ENCODE results near the gene SPEN. TPM values are rescaled to one million over a fixed set of nuclear protein-coding genes. Genes with fewer than 3 reads are reported as not detected.

The SPEN gene
- total and polyA plus RNA-seq, 10 of the 15 experiments (the other 5 are each of a cell fraction or from before 2014, with no cell fraction given) = 5.2 to 58.7 (median 20.1) TPM

DNA sequence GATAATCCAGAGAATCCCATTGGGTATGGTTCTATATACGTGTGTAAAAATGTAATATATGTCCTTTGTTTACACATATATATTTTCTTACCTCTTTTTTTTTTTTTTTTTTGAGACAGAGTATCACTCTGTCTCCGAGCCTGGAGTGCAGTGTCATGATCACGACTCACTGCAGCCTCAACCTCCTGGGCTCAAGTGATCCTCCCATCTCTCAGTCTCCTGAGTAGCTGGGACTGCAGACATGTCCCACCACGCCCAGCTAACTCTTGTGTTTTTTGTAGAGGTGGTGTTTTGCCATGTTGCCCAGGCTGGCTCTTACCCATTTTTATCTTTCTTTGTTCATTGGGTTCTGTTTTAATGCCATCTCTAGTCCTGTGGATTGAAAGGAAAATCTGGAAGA lies 68.9 kb downstream of the SPEN start:
- ChIA-PET SMC1A (ENCODE audit: uncharacterized antibody, unreplicated experiment) (interaction anchor here (0.6 to 1.6 kb wide), 11 partner anchors 9 to 319 kb away, joined by 3 to 10 read pairs (median 4); no protein-coding TSS in a partner anchor), RAD21 (ENCODE audit: unreplicated experiment) (interaction anchor here (0.8 to 2.5 kb wide), 7 partner anchors 12 to 101 kb away, joined by 3 to 11 read pairs (median 5); partner anchors contain the start of gene ZBTB17), POLR2A (interaction anchor here (0.6 to 1.1 kb wide), 4 partner anchors 46 to 150 kb away, joined by 3 to 5 read pairs (median 4); no protein-coding TSS in a partner anchor), CTCF (interaction anchor here (1.0 to 3.5 kb wide), 7 partner anchors 9 to 113 kb away, joined by 3 to 22 read pairs (median 3); no protein-coding TSS in a partner anchor)
- Histone ChIP-seq H3K4me3 (0 out of 2 replicates have a peak overlapping the region, but pooled peaks have one; percentile 36), H3K4me2 (ENCODE audit: control insufficient read depth, insufficient read depth) (peak overlapping the region; percentile 72), H3K27ac (ENCODE audit: control insufficient read depth, insufficient read depth) (peak overlapping the region; percentile 72), H3K36me3 (ENCODE audit: control insufficient read depth in 2 of 2, insufficient read depth in 2 of 2, low read length in 1 of 2) (peaks cover 5 to 21% of the 10 kb centered on the region in 2 experiments), H3K9ac (ENCODE audit: control insufficient read depth, insufficient read depth, low read length) (peak overlapping the region; percentile 12; the same call in 1 of the 2 replicates), H2AFZ (ENCODE audit: control insufficient read depth, low read depth, low read length) (no peak overlapping the region), H4K20me1 (ENCODE audit: control insufficient read depth, insufficient read depth) (no peaks in the 10 kb centered on the region), H3K9me3 (replicated peaks; ENCODE audit: control insufficient read depth, insufficient read depth, low read length) (no peaks in the 10 kb centered on the region), H3K27me3 (replicated peaks in 1 of 2; ENCODE audit: control insufficient read depth in 2 of 2, insufficient read depth in 2 of 2, low read length in 1 of 2) (no peaks in the 10 kb centered on the region), H3K79me2 (ENCODE audit: control insufficient read depth, insufficient read depth, low read length) (peaks cover 17% of the 10 kb centered on the region), H3K4me1 (ENCODE audit: control insufficient read depth, insufficient read depth, low read length) (peaks cover 33% of the 10 kb centered on the region)
- intact Hi-C loops (cut with micrococcal nuclease; ENCODE audit: unreplicated experiment) (loop anchor here (2.0 to 10.0 kb wide), 2 partner anchors 66 to 102 kb away; no protein-coding TSS in a partner anchor), in situ Hi-C loops (cut with MboI) (no loop called here)
- 44% methylated on average over 4 of the region's 4 CpGs for WGBS (ENCODE audit: insufficient coverage, insufficient replicate concordance, low lambda C conversion rate, missing lambda C conversion rate)
- FAIRE-seq = no peak
- TF ChIP-seq, protein P1, sequence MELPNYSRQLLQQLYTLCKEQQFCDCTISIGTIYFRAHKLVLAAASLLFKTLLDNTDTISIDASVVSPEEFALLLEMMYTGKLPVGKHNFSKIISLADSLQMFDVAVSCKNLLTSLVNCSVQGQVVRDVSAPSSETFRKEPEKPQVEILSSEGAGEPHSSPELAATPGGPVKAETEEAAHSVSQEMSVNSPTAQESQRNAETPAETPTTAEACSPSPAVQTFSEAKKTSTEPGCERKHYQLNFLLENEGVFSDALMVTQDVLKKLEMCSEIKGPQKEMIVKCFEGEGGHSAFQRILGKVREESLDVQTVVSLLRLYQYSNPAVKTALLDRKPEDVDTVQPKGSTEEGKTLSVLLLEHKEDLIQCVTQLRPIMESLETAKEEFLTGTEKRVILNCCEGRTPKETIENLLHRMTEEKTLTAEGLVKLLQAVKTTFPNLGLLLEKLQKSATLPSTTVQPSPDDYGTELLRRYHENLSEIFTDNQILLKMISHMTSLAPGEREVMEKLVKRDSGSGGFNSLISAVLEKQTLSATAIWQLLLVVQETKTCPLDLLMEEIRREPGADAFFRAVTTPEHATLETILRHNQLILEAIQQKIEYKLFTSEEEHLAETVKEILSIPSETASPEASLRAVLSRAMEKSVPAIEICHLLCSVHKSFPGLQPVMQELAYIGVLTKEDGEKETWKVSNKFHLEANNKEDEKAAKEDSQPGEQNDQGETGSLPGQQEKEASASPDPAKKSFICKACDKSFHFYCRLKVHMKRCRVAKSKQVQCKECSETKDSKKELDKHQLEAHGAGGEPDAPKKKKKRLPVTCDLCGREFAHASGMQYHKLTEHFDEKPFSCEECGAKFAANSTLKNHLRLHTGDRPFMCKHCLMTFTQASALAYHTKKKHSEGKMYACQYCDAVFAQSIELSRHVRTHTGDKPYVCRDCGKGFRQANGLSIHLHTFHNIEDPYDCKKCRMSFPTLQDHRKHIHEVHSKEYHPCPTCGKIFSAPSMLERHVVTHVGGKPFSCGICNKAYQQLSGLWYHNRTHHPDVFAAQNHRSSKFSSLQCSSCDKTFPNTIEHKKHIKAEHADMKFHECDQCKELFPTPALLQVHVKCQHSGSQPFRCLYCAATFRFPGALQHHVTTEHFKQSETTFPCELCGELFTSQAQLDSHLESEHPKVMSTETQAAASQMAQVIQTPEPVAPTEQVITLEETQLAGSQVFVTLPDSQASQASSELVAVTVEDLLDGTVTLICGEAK (IDR thresholded peaks at IDR 0.05; ENCODE audit: borderline replicate concordance) = peak; percentile 12; the same call in 1 of the 2 replicates
- no peak for TF ChIP-seq TCF3 (IDR thresholded peaks at IDR 0.05; ENCODE audit: borderline replicate concordance, insufficient read depth, low read depth, low read length)
- peak; percentile 35 for ATAC-seq
- DNase-seq (ENCODE audit: low read depth, low spot score) = no peak
- no TSS peak for BruUV-seq (replicated peaks)
